HEK293 (cell line): Measurements from ENCODE around the gene PALM3.

ENCODE experiments used
- EGR2 ChIP-seq: fragments of 450-650 bp; formaldehyde crosslinking; IDR thresholded peaks from 2 replicates; pipeline ENCODE4 v1.5.1; 2016; ENCODE audit warnings: low read depth, missing biosample characterization, missing genetic modification characterization
- ELK4 ChIP-seq: IDR thresholded peaks from 2 replicates; pipeline ENCODE4 v1.6.1; 2011; ENCODE audit warnings: mild to moderate bottlenecking, low read depth, low read length, borderline replicate concordance
- INSM2 ChIP-seq: fragments of 450-650 bp; formaldehyde crosslinking; IDR thresholded peaks from 2 replicates; pipeline ENCODE4 v1.5.1; 2016; ENCODE audit warnings: missing biosample characterization, missing genetic modification characterization
- KLF17 ChIP-seq: fragments of 450-650 bp; formaldehyde crosslinking; IDR thresholded peaks from 2 replicates; pipeline ENCODE4 v1.5.1; 2016; ENCODE audit warnings: missing biosample characterization, missing genetic modification characterization
- KLF9 ChIP-seq: fragments of 450-650 bp; formaldehyde crosslinking; IDR thresholded peaks from 2 replicates; pipeline ENCODE4 v1.5.1; 2016; ENCODE audit warnings: missing biosample characterization, missing genetic modification characterization, low read depth
- OSR2 ChIP-seq: fragments of 450-650 bp; formaldehyde crosslinking; IDR thresholded peaks from 2 replicates; pipeline ENCODE4 v1.5.1; 2016; ENCODE audit warnings: missing biosample characterization, missing genetic modification characterization
- SETDB1 ChIP-seq: IDR thresholded peaks from one replicate; pipeline ENCODE4 v1.6.1; 2017; ENCODE audit warnings: mild to moderate bottlenecking, low read length, moderate library complexity, mixed read lengths; ENCODE audit not compliant: insufficient read length
- TCF7L2 ChIP-seq: IDR thresholded peaks from 2 replicates; pipeline ENCODE4 v1.6.1; 2011; ENCODE audit warnings: low read depth, mild to moderate bottlenecking, inconsistent platforms, low read length, moderate library complexity, borderline replicate concordance
- TRIM28 ChIP-seq: IDR thresholded peaks from 2 replicates; pipeline ENCODE4 v1.6.1; 2011; ENCODE audit warnings: low read length, control low read depth, borderline replicate concordance
- TSHZ1 ChIP-seq: fragments of 450-650 bp; formaldehyde crosslinking; IDR thresholded peaks from 2 replicates; pipeline ENCODE4 v1.5.1; 2016; ENCODE audit warnings: missing biosample characterization, missing genetic modification characterization, borderline replicate concordance
- ZIC2 ChIP-seq: fragments of 450-650 bp; formaldehyde crosslinking; IDR thresholded peaks from 2 replicates; pipeline ENCODE4 v1.5.1; 2016; ENCODE audit warnings: missing biosample characterization, missing genetic modification characterization
- ZNF140 ChIP-seq: fragments of 450-650 bp; formaldehyde crosslinking; IDR thresholded peaks from 2 replicates; pipeline ENCODE4 v1.5.1; 2016; ENCODE audit warnings: missing biosample characterization, missing genetic modification characterization
- ZNF350 ChIP-seq: fragments of 450-650 bp; formaldehyde crosslinking; IDR thresholded peaks from 2 replicates; pipeline ENCODE4 v1.5.0; 2017; ENCODE audit warnings: missing biosample characterization, mild to moderate bottlenecking, missing genetic modification characterization
- ZNF362 ChIP-seq: fragments of 450-650 bp; formaldehyde crosslinking; IDR thresholded peaks from 2 replicates; pipeline ENCODE4 v1.5.1; 2016; ENCODE audit warnings: missing biosample characterization, missing genetic modification characterization
- ZNF391 ChIP-seq: fragments of 450-650 bp; formaldehyde crosslinking; IDR thresholded peaks from 2 replicates; pipeline ENCODE4 v1.5.1; 2016; ENCODE audit warnings: low read depth, missing biosample characterization, missing genetic modification characterization, borderline replicate concordance
- ZNF513 ChIP-seq: fragments of 450-650 bp; IDR thresholded peaks from 2 replicates; pipeline ENCODE4 v1.5.1; 2018; ENCODE audit warnings: missing biosample characterization, missing genetic modification characterization
- ZNF544 ChIP-seq: fragments of 450-650 bp; formaldehyde crosslinking; IDR thresholded peaks from 2 replicates; pipeline ENCODE4 v1.5.0; 2017; ENCODE audit warnings: missing biosample characterization, missing genetic modification characterization
- ZNF561 ChIP-seq: fragments of 450-650 bp; IDR thresholded peaks from 2 replicates; pipeline ENCODE4 v1.5.1; 2018; ENCODE audit warnings: missing biosample characterization, missing genetic modification characterization, borderline replicate concordance
- ZNF585B ChIP-seq: fragments of 450-650 bp; formaldehyde crosslinking; IDR thresholded peaks from 2 replicates; pipeline ENCODE4 v1.5.1; 2016; ENCODE audit warnings: missing biosample characterization, missing genetic modification characterization
- ZNF624 ChIP-seq: fragments of 450-650 bp; formaldehyde crosslinking; IDR thresholded peaks from 2 replicates; pipeline ENCODE4 v1.5.1; 2017; ENCODE audit warnings: missing biosample characterization, missing genetic modification characterization
- ZNF664 ChIP-seq: fragments of 450-650 bp; formaldehyde crosslinking; IDR thresholded peaks from 2 replicates; pipeline ENCODE4 v1.5.1; 2016; ENCODE audit warnings: missing biosample characterization, missing genetic modification characterization
- ZNF777 ChIP-seq: fragments of 450-650 bp; formaldehyde crosslinking; IDR thresholded peaks from 2 replicates; pipeline ENCODE4 v1.5.1; 2017; ENCODE audit warnings: missing biosample characterization, missing genetic modification characterization, borderline replicate concordance
- ZNF791 ChIP-seq: fragments of 450-650 bp; formaldehyde crosslinking; IDR thresholded peaks from 2 replicates; pipeline ENCODE4 v1.5.1; 2016; ENCODE audit warnings: missing biosample characterization, missing genetic modification characterization
- ZSCAN18 ChIP-seq: fragments of 450-650 bp; formaldehyde crosslinking; IDR thresholded peaks from 2 replicates; pipeline ENCODE4 v1.5.1; 2016; ENCODE audit warnings: missing biosample characterization, missing genetic modification characterization
- ZSCAN30 ChIP-seq: fragments of 450-650 bp; IDR thresholded peaks from 2 replicates; pipeline ENCODE4 v1.5.1; 2018; ENCODE audit warnings: missing biosample characterization, mild to moderate bottlenecking, missing genetic modification characterization, moderate library complexity
- ZSCAN5A ChIP-seq: fragments of 450-650 bp; formaldehyde crosslinking; IDR thresholded peaks from 2 replicates; pipeline ENCODE4 v1.5.1; 2016; ENCODE audit warnings: missing biosample characterization, missing genetic modification characterization

Gene PALM3

GRCh38 chr19:14031719-14032480, 30.0 kb downstream of the PALM3 start, which contains the start of gene IL27RA (continued):
- TF ChIP-seq INSM2 (no peak), ZIC2 (no peak), ZNF513 (tag by site-specific recombination) (no peak), ZSCAN30 (tag by site-specific recombination) (peak; percentile 51; the same call in 1 of the 2 replicates), ZNF561 (tag by site-specific recombination) (peak; percentile 70; the same call in 1 of the 2 replicates), TCF7L2 (no peak), KLF17 (tag by site-specific recombination) (0 out of 2 replicates have a peak, but pooled peaks have one; percentile 38), ZNF791 (tag by site-specific recombination) (no peak), TSHZ1 (tag by site-specific recombination) (no peak), ZNF664 (no peak), TRIM28 (no peak), KLF9 (tag by site-specific recombination) (peak; percentile 51; the same call in 1 of the 2 replicates), ZSCAN18 (tag by site-specific recombination) (no peak), ZSCAN5A (tag by site-specific recombination) (no peak), ELK4 (no peak), ZNF140 (no peak), ZNF350 (tag by site-specific recombination) (no peak), SETDB1 (no peak), ZNF544 (no peak), ZNF362 (tag by site-specific recombination) (no peak), ZNF391 (tag by site-specific recombination) (no peak), ZNF624 (tag by site-specific recombination) (no peak), EGR2 (tag by site-specific recombination) (no peak), ZNF777 (tag by site-specific recombination) (no peak; the same call in 1 of the 2 replicates), ZNF585B (no peak), OSR2 (tag by site-specific recombination) (no peak)
